Iris pigment epithelial cell (primary cell): ENCODE measurements around the gene TRIM37.
A peak's percentile ranks its signal among the peaks of the same experiment; 100 is the strongest.
"Not testable (repeated sequence)": the region's sequence is repeated elsewhere in the genome, so short reads cannot be mapped to it uniquely, and the experiment has no call there.

Source experiments
- DNase-seq: peaks from one replicate; pipeline ENCODE4 v3.0.0-alpha.2; 2011; ENCODE audit warnings: low read depth

The TRIM37 gene

DNA sequence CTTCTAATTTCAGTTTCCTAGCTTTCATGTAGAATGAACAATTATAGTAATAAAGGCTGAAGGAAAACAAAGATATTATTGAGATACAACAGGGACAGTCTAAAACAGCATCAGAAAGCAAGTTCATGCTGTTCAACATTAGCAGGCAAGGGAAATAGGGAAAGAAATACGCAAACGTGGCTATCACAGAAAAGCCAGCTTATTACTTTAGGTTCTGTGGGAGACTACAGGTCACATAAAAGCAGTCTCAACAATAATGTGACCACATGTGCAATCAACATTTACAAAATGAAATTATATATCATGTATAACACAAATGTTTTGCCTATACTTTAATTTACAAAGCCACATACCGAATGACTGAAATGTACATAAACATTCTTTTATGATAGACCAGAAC is 4.9 kb upstream of the TRIM37 start:
- no peak for DNase-seq

DNA sequence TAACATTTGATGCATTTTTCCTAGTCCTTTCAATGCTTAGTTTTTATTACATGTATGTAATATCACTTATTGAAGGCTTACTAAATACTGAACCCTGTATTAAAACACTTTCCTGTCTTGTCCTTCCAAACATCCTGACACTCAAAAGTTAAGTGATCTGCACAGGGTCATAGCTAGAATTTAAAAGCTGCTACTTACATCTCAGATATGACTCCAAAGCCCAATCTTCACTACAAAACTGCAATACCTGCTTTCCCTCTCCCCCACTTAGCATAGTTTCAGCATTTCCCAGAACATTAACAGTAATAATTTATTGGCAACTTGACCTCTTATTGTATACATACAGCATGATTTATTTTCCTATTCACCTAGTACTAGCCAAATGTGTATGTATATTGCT is 4.3 kb upstream of the TRIM37 start:
- DNase-seq: no peak

- no peak for DNase-seq
Observed at GRCh38 chr17:59108400-59109102, 1.9 kb upstream of the TRIM37 start.

GRCh38 chr17:59107306-59107670 is 608 bp upstream of the TRIM37 start:
- no peak for DNase-seq

GRCh38 chr17:59105852-59106462 is 723 bp downstream of the TRIM37 start:
- DNase-seq: peak; percentile 28

DNA sequence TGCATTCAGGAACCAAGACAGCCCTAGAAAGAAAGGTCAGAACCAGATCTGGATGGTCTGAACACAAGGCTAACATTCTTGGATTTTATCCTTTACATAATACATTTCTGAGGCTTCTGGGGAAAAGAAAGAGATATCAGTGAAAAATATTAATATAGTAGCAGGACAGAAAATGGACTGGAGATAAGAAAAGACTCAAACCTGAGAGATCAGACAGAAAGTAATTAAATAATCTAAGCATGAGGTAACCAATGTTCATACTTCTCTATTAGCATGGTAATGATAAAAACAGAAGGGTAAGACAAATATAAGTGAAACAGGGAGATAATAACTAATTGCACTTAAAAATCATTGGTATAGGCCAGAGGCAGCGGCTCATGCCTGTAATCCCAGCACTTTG is 5.5 kb downstream of the TRIM37 start:
- no peak for DNase-seq

- no peak for DNase-seq
Observed at GRCh38 chr17:59097876-59098275, 8.8 kb downstream of the TRIM37 start.

DNA sequence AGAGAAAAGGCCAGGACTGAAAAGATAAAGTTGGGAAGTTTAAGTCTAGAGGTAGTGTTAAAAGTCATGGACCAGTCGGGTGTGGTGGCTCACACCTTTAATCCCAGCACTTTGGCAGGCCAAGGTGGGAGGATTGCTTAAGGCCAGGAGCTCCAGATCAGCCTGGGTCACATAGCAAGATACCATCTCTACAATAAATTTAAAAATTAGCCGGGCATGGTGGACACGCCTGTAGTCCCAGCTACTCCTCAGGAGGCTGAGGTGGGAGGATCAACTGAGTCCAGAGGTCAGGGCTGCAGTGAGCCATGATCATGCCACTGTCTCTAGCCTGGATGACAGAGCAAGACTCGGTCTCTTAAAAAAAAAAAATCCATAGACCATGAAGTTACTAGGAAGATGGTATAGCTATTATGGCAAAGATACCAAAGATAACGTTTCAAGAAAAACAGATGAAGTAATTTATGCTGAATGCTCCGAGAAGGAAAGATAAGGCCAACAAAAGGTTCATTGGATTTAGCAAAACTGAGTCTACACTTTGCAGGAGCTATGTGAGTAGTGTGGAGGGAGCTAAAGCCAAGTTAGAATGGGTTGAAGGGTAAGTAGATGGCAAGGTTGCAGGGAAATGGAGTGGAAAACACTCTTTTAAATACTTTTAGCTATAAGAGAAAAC is 11.7 kb downstream of the TRIM37 start:
- DNase-seq: no peak

DNA sequence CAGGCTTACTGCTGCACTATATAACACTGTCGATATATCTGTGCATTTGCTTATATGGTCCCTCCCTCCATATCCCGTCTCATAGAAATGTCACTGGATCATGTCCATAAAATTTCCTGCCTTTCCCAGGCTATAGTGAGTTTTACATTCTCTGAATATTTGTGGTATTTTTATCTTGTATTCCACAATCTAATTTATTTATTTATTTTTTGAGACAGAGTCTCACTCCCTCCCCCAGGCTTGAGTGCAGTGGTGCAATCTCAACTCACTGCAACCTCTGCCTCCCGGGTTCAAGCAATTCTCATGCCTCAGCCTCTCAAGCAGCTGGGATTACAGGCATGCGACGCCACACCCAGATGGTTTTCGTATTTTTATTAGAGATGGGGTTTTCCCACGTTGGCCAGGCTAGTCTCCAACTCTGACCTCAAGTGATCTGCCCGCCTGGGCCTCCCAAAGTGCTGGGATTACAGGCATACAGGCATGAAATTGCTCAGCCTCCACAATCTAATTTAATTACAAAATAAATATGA is 12.9 kb downstream of the TRIM37 start:
- DNase-seq: peak; percentile 97

DNA sequence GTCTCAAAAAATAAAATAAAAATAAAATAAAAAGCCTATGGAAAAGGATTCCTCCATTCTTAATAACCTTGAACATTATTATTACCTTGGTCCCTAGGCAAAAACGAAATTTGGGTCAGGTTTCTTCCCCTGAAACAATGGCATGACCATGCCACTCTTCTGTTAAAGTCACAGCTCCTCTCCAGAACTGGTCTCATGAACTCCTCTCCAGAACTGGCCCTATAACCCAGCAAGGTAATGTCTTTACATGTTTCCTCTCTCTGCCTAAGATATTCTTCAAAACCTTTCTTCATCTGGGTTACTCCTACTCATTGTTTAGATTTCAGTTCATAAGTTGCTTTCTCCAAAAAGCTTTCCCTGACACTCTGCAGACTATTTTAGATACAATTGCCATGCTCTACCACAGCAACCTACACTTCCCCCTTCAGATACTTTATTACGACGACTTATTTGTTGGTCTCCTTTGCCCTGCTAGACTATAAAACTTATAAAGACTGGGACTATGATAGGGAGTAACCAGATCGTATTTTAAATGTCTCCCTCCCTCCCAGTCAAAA is 13.5 kb downstream of the TRIM37 start:
- DNase-seq: no peak

DNA sequence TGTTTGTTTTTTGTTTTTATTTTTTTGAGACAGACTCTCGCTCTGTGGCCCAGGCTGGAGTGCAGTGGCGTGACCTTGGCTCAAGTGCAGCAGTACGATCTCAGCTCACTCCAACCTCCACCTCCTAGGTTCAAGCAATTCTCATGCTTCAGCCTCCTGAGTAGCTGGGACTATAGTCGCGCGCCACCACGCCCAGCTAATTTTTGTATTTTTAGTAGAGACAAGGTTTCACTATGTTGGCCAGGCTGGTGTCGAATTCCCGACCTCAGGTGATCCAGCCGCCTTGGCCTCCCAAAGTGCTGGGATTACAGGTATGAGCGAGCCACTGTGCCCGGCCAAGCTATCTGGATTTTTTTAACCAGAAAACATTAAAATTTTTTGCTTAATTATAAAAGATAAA is 16.1 kb downstream of the TRIM37 start:
- not testable (repeated sequence) for DNase-seq

DNA sequence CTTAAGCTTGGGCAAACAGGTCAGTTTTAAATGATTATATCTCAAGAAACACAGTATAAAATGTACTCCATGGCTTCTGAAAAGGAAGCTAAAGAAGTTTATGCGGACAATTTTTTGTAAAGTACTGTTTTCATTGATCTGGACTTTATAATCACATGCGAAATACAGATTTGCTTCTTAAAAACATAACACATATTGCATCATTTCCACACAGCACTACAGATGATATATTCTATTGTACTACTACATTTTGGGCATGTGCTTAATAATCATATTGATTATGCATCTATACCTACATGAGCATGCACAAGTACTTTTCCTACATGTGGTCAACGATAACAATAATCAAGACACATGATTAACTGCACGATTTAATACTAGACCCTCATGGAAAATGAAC is 22.5 kb downstream of the TRIM37 start:
- no peak for DNase-seq

- peak; percentile 83 for DNase-seq
Observed at GRCh38 chr17:59074494-59074893, 32.2 kb downstream of the TRIM37 start.

DNA sequence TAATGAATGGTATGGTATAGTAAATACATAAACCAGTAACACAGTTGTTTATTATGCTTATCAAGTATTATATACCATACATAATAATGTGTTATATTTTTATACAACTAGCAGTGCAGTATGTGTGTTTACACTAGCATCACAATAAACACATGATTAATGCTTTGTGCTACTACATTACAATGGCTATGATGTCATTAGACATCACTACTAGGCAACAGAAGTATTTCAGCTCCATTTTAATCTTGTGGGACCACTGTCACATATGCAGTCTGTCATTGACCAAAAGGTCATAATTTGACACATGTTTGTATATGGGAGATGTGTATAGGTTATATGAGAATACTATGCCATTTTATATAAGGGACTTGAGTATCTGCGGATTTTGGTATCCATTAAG is 32.7 kb downstream of the TRIM37 start:
- no peak for DNase-seq

DNA sequence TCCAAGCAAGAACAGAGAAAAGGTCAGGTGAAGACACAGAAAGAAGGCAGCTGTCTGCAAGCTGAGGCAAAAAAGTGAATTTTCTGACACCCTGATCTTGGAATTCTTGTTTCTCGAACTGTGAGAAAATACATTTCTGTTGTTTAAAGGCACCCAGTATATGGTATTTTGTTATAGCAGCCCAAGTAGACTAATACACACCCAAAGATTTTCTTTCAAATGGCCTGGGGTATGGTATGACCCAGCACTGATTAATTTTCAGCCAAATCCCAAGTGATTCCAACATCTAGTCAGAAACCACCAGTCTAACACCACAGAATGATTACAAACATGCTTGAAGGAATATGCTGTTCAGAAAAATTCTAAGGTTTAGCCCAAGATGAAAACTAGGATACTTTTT is 36.8 kb downstream of the TRIM37 start:
- DNase-seq: no peak

- no peak for DNase-seq
Observed at GRCh38 chr17:59067756-59068155, 38.9 kb downstream of the TRIM37 start.

DNA sequence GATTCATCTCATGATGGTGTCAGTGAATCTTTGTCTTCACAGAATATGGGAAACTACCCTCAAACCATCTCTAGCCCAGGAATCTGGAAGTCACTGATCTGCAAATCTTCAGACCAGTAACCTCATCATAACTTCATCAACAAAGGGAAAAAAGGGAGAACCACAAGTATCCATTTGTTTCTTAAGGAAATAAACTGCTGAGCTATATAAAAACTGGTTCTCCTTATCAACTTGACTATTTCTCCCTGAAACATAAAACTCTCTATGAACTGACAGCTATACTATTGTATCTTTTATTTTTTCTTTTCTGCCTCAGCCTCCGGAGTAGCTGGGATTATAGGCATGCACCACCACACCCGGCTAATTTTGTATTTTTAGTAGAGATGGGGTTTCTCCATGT is 39.3 kb downstream of the TRIM37 start:
- no peak for DNase-seq

DNA sequence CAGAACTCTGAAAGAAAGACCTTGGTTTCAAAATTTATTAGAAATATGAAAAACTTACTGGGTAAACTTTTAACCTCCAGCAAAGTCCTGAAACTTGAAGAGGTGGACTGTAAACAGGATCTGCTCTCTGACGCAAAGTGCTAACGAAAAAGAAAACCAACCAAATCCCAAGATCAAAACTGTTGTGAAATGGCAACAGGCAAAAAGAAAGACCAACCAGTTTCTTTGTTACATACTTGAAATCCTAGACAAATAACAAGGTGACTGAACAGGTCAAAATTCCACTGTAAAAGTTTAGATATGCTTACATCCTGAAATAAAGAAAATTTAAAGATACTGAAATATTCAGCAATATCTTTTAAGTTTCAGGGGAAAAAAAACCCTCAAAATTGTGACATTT is 44.2 kb downstream of the TRIM37 start:
- DNase-seq: no peak

DNA sequence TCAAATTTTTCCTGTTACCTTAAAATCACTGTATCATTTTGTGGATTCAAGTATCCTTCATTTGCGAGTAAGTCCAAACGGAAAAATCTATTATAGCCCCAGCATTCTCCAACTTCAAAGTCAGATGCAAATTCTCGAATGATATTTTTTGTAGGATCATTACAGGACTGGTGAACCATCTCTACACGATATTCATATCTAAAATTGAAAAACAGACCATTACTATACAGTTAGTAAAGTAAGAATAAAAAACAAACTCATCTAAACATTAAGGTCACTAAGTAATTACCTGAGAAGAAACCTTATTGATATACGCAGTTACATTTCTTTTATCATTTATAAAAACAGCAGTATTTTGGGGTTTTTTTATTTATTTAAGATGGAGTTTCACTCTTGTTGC is 49.8 kb downstream of the TRIM37 start:
- DNase-seq: no peak

GRCh38 chr17:59049798-59050197 is 56.9 kb downstream of the TRIM37 start:
- no peak for DNase-seq

GRCh38 chr17:59047616-59048015 is 59.1 kb downstream of the TRIM37 start:
- no peak for DNase-seq

- peak; percentile 70 for DNase-seq
Observed at GRCh38 chr17:59046192-59046591, 60.5 kb downstream of the TRIM37 start.

DNA sequence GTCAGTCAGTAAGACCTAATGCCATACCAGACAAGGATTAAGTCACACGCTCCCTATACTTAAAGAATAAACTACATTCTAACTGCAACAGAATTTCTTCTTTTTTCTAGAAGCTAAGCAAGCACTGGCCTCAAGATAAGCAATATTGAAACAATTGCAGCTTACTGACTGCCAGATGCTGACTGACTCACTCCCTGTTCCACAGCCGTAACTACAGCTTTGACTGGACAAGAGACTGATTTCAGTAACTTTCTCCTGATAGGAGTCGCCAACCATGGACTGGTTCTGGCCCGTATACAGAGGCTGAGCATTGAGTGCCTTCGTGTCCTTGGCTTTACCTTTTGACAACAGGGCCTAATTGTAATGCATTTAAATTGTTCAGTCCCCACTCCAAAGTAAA is 67.9 kb downstream of the TRIM37 start:
- peak; percentile 76 for DNase-seq
